H1 (cell line): ENCODE results near the gene DMGDH. TPM values are rescaled to one million over a fixed set of nuclear protein-coding genes. Genes with fewer than 3 reads are reported as not detected.

Source experiments
- HDAC6 ChIP-seq: IDR thresholded peaks from one replicate; pipeline ENCODE4 v1.7.1; 2012; ENCODE audit warnings: low read depth, mild to moderate bottlenecking, inconsistent platforms, low read length, moderate library complexity
- KDM1A ChIP-seq: fragments of 200-600, 300-600 bp; sonication (generic); IDR thresholded peaks from 2 replicates; pipeline ENCODE4 v1.7.1; 2016; ENCODE audit warnings: mild to moderate bottlenecking, low read length, borderline replicate concordance
- RNF2 ChIP-seq: fragments of 200-900, 300-1000 bp; sonication (generic); IDR thresholded peaks from 2 replicates; pipeline ENCODE4 v1.7.1; 2016; ENCODE audit warnings: borderline replicate concordance, low read depth, mild to moderate bottlenecking, antibody characterized with exemption, low read length; ENCODE audit not compliant: poor library complexity, severe bottlenecking; ENCODE audit errors: missing control alignments
- SP2 ChIP-seq: IDR thresholded peaks from 2 replicates; pipeline ENCODE4 v1.6.1; 2012; ENCODE audit warnings: mild to moderate bottlenecking, low read length, inconsistent platforms
- polyA plus RNA-seq, 7 experiments: library from polyadenylated mRNA; depleted of rRNA in 3 of 7; stranded (reverse) in 5 of 7; unstranded in 2 of 7; fragments of >200 nt in 5 of 7; fragments of 200-250 nt in 2 of 7; gene quantifications; 1 replicate in 5 of 7; 2 replicates in 1 of 7; 4 replicates in 1 of 7; pipeline versions ENCODE4 v1.2.1 to v1.2.3, GENCODE V29; 2011 to 2013; ENCODE audit warnings: missing spikeins in 2 of 7, mixed read lengths in 2 of 7
- total RNA-seq: library from RNA; stranded (reverse); fragmentation: NEBNext Ultra II Directional; extraction: Animal tissue kit (Norgen Biotek cat#: 25700); gene quantifications from 2 replicates; pipeline ENCODE4 v1.2.1, GENCODE V29; 2021
- TF ChIP-seq, protein P1 (sequence below): fragments of 300-600 bp; sonication (generic); IDR thresholded peaks from 2 replicates; pipeline ENCODE4 v1.7.1; 2012; ENCODE audit warnings: low read length, moderate library complexity, mild to moderate bottlenecking, inconsistent platforms; ENCODE audit not compliant: insufficient replicate concordance
- TF ChIP-seq, protein P2 (sequence below): IDR thresholded peaks from 2 replicates; pipeline ENCODE4 v1.6.1; 2012; ENCODE audit warnings: inconsistent platforms

The DMGDH gene
- total and polyA plus RNA-seq, 2 of the 8 experiments (the other 6 are each of a cell fraction or from before 2014, with no cell fraction given) = 0.15 TPM; not detected in 1

DNA sequence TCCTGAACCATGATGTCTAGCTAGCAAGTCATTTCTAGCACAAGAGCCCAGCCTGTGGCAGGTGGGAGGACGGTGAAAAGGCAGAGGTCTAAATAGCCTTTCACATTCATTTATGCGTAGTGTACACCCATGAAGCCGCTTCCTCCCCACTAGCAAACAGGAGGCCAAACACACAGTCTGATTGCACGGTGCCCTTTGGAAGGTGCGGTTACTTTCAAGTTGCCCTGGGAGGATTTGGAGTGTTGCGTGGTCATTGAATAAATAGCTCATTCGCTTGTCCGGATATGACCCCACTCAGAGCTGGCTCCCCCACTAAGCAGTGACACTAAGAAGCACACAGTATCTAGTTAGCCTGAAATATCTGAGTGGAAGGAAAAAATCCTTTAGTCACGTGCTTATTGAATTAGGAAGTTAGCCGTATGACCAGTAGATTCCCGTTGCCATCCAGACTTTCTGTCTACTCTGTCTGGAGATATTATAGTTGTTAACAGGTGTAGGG, 83.7 kb downstream of the DMGDH start (continued):
- TF ChIP-seq, protein P1, sequence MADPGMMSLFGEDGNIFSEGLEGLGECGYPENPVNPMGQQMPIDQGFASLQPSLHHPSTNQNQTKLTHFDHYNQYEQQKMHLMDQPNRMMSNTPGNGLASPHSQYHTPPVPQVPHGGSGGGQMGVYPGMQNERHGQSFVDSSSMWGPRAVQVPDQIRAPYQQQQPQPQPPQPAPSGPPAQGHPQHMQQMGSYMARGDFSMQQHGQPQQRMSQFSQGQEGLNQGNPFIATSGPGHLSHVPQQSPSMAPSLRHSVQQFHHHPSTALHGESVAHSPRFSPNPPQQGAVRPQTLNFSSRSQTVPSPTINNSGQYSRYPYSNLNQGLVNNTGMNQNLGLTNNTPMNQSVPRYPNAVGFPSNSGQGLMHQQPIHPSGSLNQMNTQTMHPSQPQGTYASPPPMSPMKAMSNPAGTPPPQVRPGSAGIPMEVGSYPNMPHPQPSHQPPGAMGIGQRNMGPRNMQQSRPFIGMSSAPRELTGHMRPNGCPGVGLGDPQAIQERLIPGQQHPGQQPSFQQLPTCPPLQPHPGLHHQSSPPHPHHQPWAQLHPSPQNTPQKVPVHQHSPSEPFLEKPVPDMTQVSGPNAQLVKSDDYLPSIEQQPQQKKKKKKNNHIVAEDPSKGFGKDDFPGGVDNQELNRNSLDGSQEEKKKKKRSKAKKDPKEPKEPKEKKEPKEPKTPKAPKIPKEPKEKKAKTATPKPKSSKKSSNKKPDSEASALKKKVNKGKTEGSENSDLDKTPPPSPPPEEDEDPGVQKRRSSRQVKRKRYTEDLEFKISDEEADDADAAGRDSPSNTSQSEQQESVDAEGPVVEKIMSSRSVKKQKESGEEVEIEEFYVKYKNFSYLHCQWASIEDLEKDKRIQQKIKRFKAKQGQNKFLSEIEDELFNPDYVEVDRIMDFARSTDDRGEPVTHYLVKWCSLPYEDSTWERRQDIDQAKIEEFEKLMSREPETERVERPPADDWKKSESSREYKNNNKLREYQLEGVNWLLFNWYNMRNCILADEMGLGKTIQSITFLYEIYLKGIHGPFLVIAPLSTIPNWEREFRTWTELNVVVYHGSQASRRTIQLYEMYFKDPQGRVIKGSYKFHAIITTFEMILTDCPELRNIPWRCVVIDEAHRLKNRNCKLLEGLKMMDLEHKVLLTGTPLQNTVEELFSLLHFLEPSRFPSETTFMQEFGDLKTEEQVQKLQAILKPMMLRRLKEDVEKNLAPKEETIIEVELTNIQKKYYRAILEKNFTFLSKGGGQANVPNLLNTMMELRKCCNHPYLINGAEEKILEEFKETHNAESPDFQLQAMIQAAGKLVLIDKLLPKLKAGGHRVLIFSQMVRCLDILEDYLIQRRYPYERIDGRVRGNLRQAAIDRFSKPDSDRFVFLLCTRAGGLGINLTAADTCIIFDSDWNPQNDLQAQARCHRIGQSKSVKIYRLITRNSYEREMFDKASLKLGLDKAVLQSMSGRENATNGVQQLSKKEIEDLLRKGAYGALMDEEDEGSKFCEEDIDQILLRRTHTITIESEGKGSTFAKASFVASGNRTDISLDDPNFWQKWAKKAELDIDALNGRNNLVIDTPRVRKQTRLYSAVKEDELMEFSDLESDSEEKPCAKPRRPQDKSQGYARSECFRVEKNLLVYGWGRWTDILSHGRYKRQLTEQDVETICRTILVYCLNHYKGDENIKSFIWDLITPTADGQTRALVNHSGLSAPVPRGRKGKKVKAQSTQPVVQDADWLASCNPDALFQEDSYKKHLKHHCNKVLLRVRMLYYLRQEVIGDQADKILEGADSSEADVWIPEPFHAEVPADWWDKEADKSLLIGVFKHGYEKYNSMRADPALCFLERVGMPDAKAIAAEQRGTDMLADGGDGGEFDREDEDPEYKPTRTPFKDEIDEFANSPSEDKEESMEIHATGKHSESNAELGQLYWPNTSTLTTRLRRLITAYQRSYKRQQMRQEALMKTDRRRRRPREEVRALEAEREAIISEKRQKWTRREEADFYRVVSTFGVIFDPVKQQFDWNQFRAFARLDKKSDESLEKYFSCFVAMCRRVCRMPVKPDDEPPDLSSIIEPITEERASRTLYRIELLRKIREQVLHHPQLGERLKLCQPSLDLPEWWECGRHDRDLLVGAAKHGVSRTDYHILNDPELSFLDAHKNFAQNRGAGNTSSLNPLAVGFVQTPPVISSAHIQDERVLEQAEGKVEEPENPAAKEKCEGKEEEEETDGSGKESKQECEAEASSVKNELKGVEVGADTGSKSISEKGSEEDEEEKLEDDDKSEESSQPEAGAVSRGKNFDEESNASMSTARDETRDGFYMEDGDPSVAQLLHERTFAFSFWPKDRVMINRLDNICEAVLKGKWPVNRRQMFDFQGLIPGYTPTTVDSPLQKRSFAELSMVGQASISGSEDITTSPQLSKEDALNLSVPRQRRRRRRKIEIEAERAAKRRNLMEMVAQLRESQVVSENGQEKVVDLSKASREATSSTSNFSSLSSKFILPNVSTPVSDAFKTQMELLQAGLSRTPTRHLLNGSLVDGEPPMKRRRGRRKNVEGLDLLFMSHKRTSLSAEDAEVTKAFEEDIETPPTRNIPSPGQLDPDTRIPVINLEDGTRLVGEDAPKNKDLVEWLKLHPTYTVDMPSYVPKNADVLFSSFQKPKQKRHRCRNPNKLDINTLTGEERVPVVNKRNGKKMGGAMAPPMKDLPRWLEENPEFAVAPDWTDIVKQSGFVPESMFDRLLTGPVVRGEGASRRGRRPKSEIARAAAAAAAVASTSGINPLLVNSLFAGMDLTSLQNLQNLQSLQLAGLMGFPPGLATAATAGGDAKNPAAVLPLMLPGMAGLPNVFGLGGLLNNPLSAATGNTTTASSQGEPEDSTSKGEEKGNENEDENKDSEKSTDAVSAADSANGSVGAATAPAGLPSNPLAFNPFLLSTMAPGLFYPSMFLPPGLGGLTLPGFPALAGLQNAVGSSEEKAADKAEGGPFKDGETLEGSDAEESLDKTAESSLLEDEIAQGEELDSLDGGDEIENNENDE = no peak
- TF ChIP-seq SP2 = no peak
- TF ChIP-seq, protein P2, sequence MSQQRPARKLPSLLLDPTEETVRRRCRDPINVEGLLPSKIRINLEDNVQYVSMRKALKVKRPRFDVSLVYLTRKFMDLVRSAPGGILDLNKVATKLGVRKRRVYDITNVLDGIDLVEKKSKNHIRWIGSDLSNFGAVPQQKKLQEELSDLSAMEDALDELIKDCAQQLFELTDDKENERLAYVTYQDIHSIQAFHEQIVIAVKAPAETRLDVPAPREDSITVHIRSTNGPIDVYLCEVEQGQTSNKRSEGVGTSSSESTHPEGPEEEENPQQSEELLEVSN = no peak
- no peak for TF ChIP-seq KDM1A
- TF ChIP-seq RNF2 = no peak
- no peak for TF ChIP-seq HDAC6
